Motor neuron (in vitro differentiated cells): Measurements from ENCODE around the gene PITRM1. TPM values are rescaled to one million over a fixed set of nuclear protein-coding genes. Genes with fewer than 3 reads are reported as not detected.

Experiments
- ATAC-seq, 8 experiments: fragments of 200-7000 bp; cut with Tn5 transposase; replicated peaks in 6 of 8; 2 replicates each; pipeline ENCODE4 v1.8.0; 2021; ENCODE audit warnings: mild to moderate bottlenecking in 8 of 8, moderate library complexity in 8 of 8
- H3K27ac ChIP-seq, 2 donors: fragments of 250-450 bp; sonication (Bioruptor Pico); 2 replicates each; pipeline ENCODE4 v1.9.0; 2021; ENCODE audit warnings: antibody characterized with exemption in 2 of 2, mild to moderate bottlenecking in 2 of 2, moderate library complexity in 1 of 2
- H3K4me1 ChIP-seq, 2 donors: fragments of 250-450 bp; sonication (Bioruptor Pico); replicated peaks in 1 of 2; 2 replicates each; pipeline ENCODE4 v1.6.1; 2021; ENCODE audit warnings: antibody characterized with exemption in 2 of 2, mild to moderate bottlenecking in 2 of 2, moderate library complexity in 1 of 2
- H3K4me3 ChIP-seq, 5 donors: fragments of 250-450 bp; sonication (Bioruptor Pico); 2 replicates each; pipeline ENCODE4 v1.9.0; 2021; ENCODE audit warnings: antibody characterized with exemption in 5 of 5, mild to moderate bottlenecking in 5 of 5, moderate library complexity in 4 of 5
- WGBS, 10 experiments: fragments of 450-650 bp; shearing (Covaris generic); methylation state at CpG; one replicate each; pipeline ENCODE4 v1.0.0; 2022; 5-methylcytosine and 5-hydroxymethylcytosine counted together
- in situ Hi-C, 9 experiments: fragments of 400-800 bp; cut with MboI; loops; one replicate each; pipeline ENCODE4 v1.15.0; 2021; ENCODE audit warnings: low sequenced_read_pairs in 9 of 9, low pct_unique_long_range_greater_than_20kb in 2 of 9; ENCODE audit not compliant: unreplicated experiment in 9 of 9
- total RNA-seq, 8 experiments: library from RNA; unstranded; fragments of 300-600 nt; gene quantifications; 2 replicates each; pipeline versions ENCODE4 v1.2.3 to v1.2.4, GENCODE V29; 2022

Gene PITRM1
- total RNA-seq, 8 experiments from 2014 or later, result 33.2 to 153 (median 56.6) TPM

- H3K27ac ChIP-seq, result no peak overlapping the region
- H3K4me1 ChIP-seq, result peaks cover 16 to 35% of the 10 kb centered on the region in 2 donors
- in situ Hi-C loops, result loop anchor here in 5 of 9 experiments (25.0 kb wide), 2 partner anchors 1552 to 1577 kb away; no protein-coding TSS in a partner anchor
- 47 to 85% (median 62%) methylated on average over 2 to 10 of the region's 10 CpGs for WGBS, 10 experiments
- H3K4me3 ChIP-seq, result no peak overlapping the region
- no peak for ATAC-seq
Observed at GRCh38 chr10:3210251-3210877, 37.8 kb upstream of the PITRM1 start.

- no peak for ATAC-seq
- 0 to 96% (median 77%) methylated on average over 1 to 10 of the region's 31 CpGs; no CpG with 5 or more reads in 3 of the 10 experiments for WGBS, 10 experiments
- Histone ChIP-seq H3K4me3 (no peak overlapping the region), H3K27ac (no peak overlapping the region), H3K4me1 (peaks cover 3 to 18% of the 10 kb centered on the region in 2 donors)
- in situ Hi-C loops, result loop anchor here in 6 of 9 experiments (10.0 to 25.0 kb wide), 3 partner anchors 1554 to 1579 kb away; no protein-coding TSS in a partner anchor
Observed at GRCh38 chr10:3208481-3209406, 36.2 kb upstream of the PITRM1 start.

DNA sequence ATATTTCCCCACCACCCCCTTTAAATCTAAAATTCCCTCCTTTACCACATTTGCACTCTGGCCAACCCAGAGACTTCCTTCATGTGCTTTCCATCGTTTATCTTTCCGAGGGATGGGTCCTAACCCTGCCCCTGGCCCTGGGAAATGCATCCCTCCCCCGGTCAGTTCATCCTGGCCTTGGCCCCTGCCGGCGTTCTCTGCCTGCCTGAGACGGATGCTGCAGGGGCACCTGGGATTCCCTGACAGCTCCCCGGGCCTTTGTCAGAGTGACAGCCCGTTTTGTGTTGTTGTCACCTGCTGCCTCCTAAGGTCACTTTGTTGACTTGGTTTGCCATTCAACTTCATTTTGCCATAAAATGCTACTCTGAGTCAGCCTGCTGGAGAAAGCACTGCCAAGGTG is 34.8 kb upstream of the PITRM1 start:
- Histone ChIP-seq H3K4me3 (no peak overlapping the region), H3K4me1 (peaks cover 8 to 12% of the 10 kb centered on the region in 2 donors), H3K27ac (no peak overlapping the region)
- in situ Hi-C loops, result loop anchor here in 6 of 9 experiments (10.0 to 25.0 kb wide), 3 partner anchors 1555 to 1580 kb away; no protein-coding TSS in a partner anchor
- peak in 3 of 8 experiments; percentile 22 to 43 (median 36) for ATAC-seq
- 36 to 83% (median 80%) methylated on average over 1 to 6 of the region's 8 CpGs; no CpG with 5 or more reads in 3 of the 10 experiments for WGBS, 10 experiments

GRCh38 chr10:3206511-3207157 is 34.1 kb upstream of the PITRM1 start:
- 69 to 95% (median 90%) methylated on average over 4 to 10 of the region's 11 CpGs for WGBS, 10 experiments
- peaks cover 8 to 13% of the 10 kb centered on the region in 2 donors for H3K4me1 ChIP-seq
- in situ Hi-C loops, result loop anchor here in 6 of 9 experiments (10.0 to 25.0 kb wide), 3 partner anchors 1556 to 1581 kb away; no protein-coding TSS in a partner anchor
- no peak overlapping the region for H3K4me3 ChIP-seq
- ATAC-seq, result no peak
- H3K27ac ChIP-seq, result no peak overlapping the region

GRCh38 chr10:3203972-3204371 is 31.4 kb upstream of the PITRM1 start:
- no peak overlapping the region for H3K27ac ChIP-seq
- H3K4me1 ChIP-seq, result peaks cover 8 to 16% of the 10 kb centered on the region in 2 donors
- no peak overlapping the region for H3K4me3 ChIP-seq
- 28 to 100% (median 60%) methylated on average over 1 to 4 of the region's 4 CpGs; no CpG with 5 or more reads in 1 of the 10 experiments for WGBS, 10 experiments
- in situ Hi-C loops, result loop anchor here in 6 of 9 experiments (10.0 to 25.0 kb wide), 3 partner anchors 1558 to 1583 kb away; no protein-coding TSS in a partner anchor
- no peak for ATAC-seq

- peak in 6 of 8 experiments; percentile 35 to 77 (median 42) for ATAC-seq
Observed at GRCh38 chr10:3203016-3203811, 30.6 kb upstream of the PITRM1 start.

DNA sequence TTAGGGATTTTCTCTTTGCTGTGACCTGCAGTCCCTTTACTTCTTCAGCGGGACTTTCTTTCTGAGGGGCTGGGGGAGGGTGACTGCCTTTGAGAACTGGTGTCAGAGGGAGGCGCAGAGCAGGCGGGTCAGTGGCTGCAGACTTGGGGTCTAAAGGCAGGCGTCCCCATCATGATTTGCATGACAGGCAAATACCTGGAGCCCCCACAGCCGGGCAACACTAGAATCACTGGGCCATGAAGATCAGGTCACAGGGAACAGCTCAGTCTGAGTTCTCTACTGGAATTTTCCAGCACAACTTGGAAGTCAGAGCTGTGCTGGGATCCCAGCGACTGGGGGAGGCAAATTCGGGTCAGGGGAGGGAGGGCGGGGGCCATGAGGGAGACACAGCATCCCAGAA is 29.2 kb upstream of the PITRM1 start:
- WGBS, 10 experiments, result 0 to 60% methylated on average over 1 to 2 of the region's 8 CpGs; no CpG with 5 or more reads in 8 of the 10 experiments
- H3K27ac ChIP-seq, result no peak overlapping the region
- H3K4me3 ChIP-seq, result no peak overlapping the region
- H3K4me1 ChIP-seq, result peaks cover 17 to 23% of the 10 kb centered on the region in 2 donors
- ATAC-seq, result no peak
- in situ Hi-C loops, result loop anchor here in 6 of 9 experiments (10.0 to 25.0 kb wide), 3 partner anchors 1561 to 1586 kb away; no protein-coding TSS in a partner anchor

More at GRCh38 chr10:3203016-3203811, 30.6 kb upstream of the PITRM1 start:
- in situ Hi-C loops, result loop anchor here in 6 of 9 experiments (10.0 to 25.0 kb wide), 3 partner anchors 1559 to 1584 kb away; no protein-coding TSS in a partner anchor
- no peak overlapping the region for H3K4me3 ChIP-seq
- peaks cover 12 to 17% of the 10 kb centered on the region in 2 donors for H3K4me1 ChIP-seq
- 18 to 88% (median 80%) methylated on average over 4 to 9 of the region's 11 CpGs; no CpG with 5 or more reads in 3 of the 10 experiments for WGBS, 10 experiments
- H3K27ac ChIP-seq, result no peak overlapping the region

- ATAC-seq, result no peak
- H3K27ac ChIP-seq, result no peak overlapping the region
- in situ Hi-C loops, result loop anchor here in 3 of 9 experiments (10.0 to 25.0 kb wide), 3 partner anchors 1563 to 1588 kb away; no protein-coding TSS in a partner anchor
- peaks cover 12 to 23% of the 10 kb centered on the region in 2 donors for H3K4me1 ChIP-seq
- WGBS, 10 experiments, result 69 to 100% (median 98%) methylated on average over 1 to 8 of the region's 9 CpGs; no CpG with 5 or more reads in 5 of the 10 experiments
- H3K4me3 ChIP-seq, result no peak overlapping the region
Observed at GRCh38 chr10:3199488-3199887, 26.9 kb upstream of the PITRM1 start.

- ATAC-seq, result no peak
- Histone ChIP-seq H3K4me3 (no peak overlapping the region), H3K27ac (no peak overlapping the region), H3K4me1 (peaks cover 12 to 23% of the 10 kb centered on the region in 2 donors)
- WGBS, 10 experiments, result 75 to 100% (median 93%) methylated on average over 1 to 6 of the region's 7 CpGs; no CpG with 5 or more reads in 4 of the 10 experiments
- in situ Hi-C loops, result loop anchor here in 3 of 9 experiments (10.0 to 25.0 kb wide), 3 partner anchors 1563 to 1588 kb away; no protein-coding TSS in a partner anchor
Observed at GRCh38 chr10:3198900-3199299, 26.3 kb upstream of the PITRM1 start.

- Histone ChIP-seq H3K27ac (no peak overlapping the region), H3K4me3 (no peak overlapping the region), H3K4me1 (peaks cover 15% of the 10 kb centered on the region in 2 donors)
- 0 to 64% (median 22%) methylated on average over 1 to 21 of the region's 27 CpGs for WGBS, 10 experiments
- in situ Hi-C loops, result loop anchor here in 3 of 9 experiments (10.0 to 25.0 kb wide), 3 partner anchors 1565 to 1590 kb away; no protein-coding TSS in a partner anchor
- ATAC-seq, result peak; percentile 87 to 97 (median 96)
Observed at GRCh38 chr10:3197348-3198003, 24.9 kb upstream of the PITRM1 start.

GRCh38 chr10:3196958-3197347 is 24.4 kb upstream of the PITRM1 start:
- WGBS, 10 experiments, result 71 to 100% (median 83%) methylated on average over 1 to 3 of the region's 12 CpGs; no CpG with 5 or more reads in 7 of the 10 experiments
- Histone ChIP-seq H3K4me1 (peaks cover 15% of the 10 kb centered on the region in 2 donors), H3K27ac (no peak overlapping the region), H3K4me3 (no peak overlapping the region)
- in situ Hi-C loops, result loop anchor here in 3 of 9 experiments (10.0 to 25.0 kb wide), 3 partner anchors 1565 to 1590 kb away; no protein-coding TSS in a partner anchor
- peak in 3 of 8 experiments; percentile 15 to 28 (median 20) for ATAC-seq
